Stimulated activated CD8-positive, alpha-beta memory T cell treated with anti-CD3 and anti-CD28 coated beads, Interleukin-7, amount 100 ng/mL, for 48 hours (primary cell): ENCODE results near the gene TMIGD2.

ENCODE experiments used
- DNase-seq, 2 donors: peaks; one replicate each; pipeline ENCODE4 v3.0.0-alpha.2; 2020; ENCODE audit warnings: low read depth in 1 of 2; ENCODE audit errors: extremely low read depth in 1 of 2

TMIGD2 gene

GRCh38 chr19:4327252-4327876, 25.2 kb upstream of the TMIGD2 start:
- peak; percentile 56 to 87 for DNase-seq

- DNase-seq: no peak
Observed at GRCh38 chr19:4326837-4327251, 24.7 kb upstream of the TMIGD2 start.

- DNase-seq: no peak
Observed at GRCh38 chr19:4326215-4326836, 24.1 kb upstream of the TMIGD2 start.

GRCh38 chr19:4324228-4324627, 22.0 kb upstream of the TMIGD2 start:
- DNase-seq: no peak

GRCh38 chr19:4323692-4324091, 21.5 kb upstream of the TMIGD2 start:
- DNase-seq: no peak

- no peak for DNase-seq
Observed at GRCh38 chr19:4322942-4323665, 20.9 kb upstream of the TMIGD2 start.

GRCh38 chr19:4320419-4320818, 18.2 kb upstream of the TMIGD2 start:
- DNase-seq: no peak

- DNase-seq: no peak
Observed at GRCh38 chr19:4319067-4319718, 17.0 kb upstream of the TMIGD2 start.

GRCh38 chr19:4318460-4318859, 16.3 kb upstream of the TMIGD2 start:
- no peak for DNase-seq

GRCh38 chr19:4316956-4317355, 14.8 kb upstream of the TMIGD2 start:
- DNase-seq: no peak

- DNase-seq: no peak
Observed at GRCh38 chr19:4313847-4314490, 11.8 kb upstream of the TMIGD2 start.

GRCh38 chr19:4310247-4311121, 8.3 kb upstream of the TMIGD2 start:
- no peak for DNase-seq

- no peak for DNase-seq
Observed at GRCh38 chr19:4305659-4306058, 3.5 kb upstream of the TMIGD2 start.

- DNase-seq: no peak
Observed at GRCh38 chr19:4305257-4305612, 3.0 kb upstream of the TMIGD2 start.

- peak; percentile 62 to 67 for DNase-seq
Observed at GRCh38 chr19:4304538-4305256, 2.5 kb upstream of the TMIGD2 start, which contains the start of gene FSD1. Gene FSD1, plus strand, starts transcription at chr19:4304598. Its CDS starts 149 bp downstream, at chr19:4304747.

- no peak for DNase-seq
Observed at GRCh38 chr19:4303819-4304537, 1.8 kb upstream of the TMIGD2 start.

GRCh38 chr19:4301590-4302242, 473 bp downstream of the TMIGD2 start:
- no peak for DNase-seq

GRCh38 chr19:4300589-4300988, 1.6 kb downstream of the TMIGD2 start:
- no peak for DNase-seq
